GM18526 (cell line): Measurements from ENCODE around the gene ZNF423.

ENCODE experiments used
- POLR2A ChIP-seq: IDR thresholded peaks from 3 replicates; pipeline ENCODE4 v1.6.1; 2011; ENCODE audit not compliant: insufficient read length; ENCODE audit errors: extremely low read depth

ZNF423 gene

DNA sequence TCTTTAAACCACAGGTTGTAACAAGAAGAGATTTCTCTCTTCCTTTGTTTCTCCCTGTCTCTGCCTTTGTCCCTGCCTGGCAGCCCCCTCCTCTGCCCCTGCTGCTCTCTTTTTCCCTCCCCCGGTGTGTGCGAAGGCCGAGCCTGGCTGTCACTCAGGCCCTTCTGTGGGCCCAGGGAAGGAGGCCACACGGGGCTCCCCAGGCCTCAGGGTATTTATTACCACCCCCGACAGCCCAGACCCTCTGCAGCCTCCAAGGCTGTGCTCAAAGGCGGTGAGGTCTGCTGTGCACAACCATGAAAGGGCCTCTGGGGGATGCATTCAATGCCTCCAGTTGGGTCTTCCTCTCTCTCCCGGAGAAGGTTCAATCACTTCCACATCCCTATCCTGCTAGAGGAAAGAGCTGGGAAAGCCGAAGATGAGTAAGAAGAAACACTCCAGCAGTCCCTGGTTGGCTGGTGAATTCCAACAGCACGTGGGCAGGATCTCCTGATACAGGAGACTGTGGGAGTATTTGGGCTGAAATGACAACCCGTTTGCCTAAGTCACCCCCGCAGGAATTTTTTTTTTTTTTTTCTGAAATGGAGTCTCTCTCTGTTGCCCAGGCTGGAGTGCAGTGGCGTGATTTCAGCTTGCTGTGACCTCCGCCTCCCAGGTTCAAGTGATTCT is 34.2 kb downstream of the ZNF423 start:
- no peak for TF ChIP-seq POLR2A

DNA sequence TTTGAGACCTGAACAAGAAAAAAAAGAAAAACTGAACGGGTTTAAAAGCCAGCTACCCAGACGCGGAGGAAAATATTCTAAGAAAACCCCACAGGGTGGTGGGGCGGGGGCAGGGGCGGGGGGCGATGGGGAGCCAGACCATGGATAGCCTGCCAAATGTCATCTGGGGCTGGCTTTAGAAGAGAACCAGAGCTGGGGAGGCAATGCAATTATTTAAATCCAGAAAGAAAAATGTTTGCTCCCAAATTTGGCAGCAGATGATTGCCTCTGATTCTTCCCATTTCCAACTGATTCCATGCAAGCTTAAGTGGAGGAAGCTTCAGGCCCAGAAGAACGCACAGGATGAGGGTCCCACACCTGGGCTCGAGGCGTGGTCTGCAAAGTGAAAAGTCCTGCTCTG is 34.8 kb downstream of the ZNF423 start:
- no peak for TF ChIP-seq POLR2A

DNA sequence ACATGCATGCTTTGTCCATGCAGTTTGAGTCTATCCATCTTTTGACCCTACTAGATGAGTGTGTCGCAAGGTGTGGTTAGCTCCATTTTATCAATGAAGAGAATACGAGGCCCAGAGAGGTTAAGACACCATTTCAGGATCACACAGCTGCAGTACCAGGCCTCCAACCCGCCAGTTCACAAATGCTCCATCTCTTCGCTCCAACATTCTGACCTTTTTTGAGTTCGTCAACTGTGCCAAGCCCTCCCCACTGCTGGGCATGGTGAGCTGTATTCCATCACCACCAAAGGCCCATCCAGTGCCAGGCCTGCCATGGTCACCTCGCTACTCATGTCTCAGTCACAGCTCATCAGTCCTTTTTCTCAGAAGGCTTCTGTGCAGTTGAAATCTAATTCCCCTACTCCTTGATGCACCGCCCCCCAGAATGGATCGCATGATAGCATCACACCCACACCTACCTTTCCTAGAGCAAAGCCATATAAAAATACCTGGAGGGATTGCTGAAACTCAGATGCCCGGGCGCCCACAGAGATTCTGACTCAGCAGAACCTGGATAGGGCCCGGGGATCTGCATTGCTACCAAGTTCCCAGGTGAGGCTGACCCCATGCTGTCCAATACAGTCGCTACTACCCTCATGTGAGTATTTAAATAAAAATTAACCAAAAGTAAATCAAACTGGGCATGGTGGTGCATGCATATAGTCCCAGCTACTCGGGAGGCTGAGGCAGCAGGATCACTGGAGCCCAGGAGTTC is 38.0 kb downstream of the ZNF423 start:
- no peak for TF ChIP-seq POLR2A

DNA sequence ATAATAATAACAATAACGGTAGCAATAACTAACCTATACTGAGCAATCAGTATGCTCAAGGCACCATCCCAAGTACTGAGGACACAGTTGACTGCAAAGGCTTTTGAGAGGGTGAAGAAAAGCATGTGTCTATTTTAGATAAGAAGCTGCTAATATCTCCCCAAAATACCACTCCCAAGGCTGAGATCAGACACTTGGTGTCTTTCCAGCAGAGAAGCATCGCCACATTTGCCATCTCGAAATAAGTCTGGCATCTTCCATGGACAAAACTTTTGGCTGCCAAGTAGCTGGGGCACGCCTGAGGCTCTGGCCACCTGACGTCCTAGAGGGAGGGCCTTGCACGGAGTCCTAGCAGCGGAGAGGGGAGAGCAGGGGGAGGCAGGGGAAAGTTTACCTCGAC is 39.0 kb downstream of the ZNF423 start:
- TF ChIP-seq POLR2A, result no peak

DNA sequence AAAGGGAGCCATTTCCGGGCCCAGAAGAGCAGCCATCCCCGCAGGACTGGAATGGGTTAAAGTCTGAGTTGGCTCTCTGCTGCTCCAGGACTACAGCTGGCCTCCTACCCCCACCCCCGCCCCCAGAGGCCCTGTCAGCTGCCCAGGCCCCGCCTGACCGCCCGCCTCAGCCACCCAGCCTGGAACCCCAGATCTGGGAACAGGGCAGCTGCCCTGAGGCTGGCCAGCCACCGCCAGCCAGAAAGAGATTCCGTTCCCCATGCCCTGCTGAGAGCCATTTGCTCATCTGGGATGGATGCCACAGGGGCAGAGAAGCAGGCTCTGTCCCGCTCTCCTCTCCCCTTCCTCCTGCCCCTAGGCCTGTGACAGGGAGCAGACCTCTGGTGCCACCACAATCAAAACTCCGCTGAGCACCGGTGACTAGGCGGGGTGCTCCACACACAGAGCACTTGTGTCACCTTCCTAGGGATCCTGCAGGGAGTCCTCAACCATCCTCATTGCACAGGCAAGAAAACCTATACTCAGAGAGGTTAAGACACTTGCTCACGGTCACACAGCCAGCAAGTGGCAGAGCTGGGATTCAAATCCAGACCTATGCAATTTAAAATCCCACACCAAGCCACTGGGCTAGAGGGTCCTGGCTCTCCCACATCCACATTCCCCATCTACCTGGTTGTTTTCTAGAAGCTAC is 44.1 kb downstream of the ZNF423 start:
- no peak for TF ChIP-seq POLR2A

DNA sequence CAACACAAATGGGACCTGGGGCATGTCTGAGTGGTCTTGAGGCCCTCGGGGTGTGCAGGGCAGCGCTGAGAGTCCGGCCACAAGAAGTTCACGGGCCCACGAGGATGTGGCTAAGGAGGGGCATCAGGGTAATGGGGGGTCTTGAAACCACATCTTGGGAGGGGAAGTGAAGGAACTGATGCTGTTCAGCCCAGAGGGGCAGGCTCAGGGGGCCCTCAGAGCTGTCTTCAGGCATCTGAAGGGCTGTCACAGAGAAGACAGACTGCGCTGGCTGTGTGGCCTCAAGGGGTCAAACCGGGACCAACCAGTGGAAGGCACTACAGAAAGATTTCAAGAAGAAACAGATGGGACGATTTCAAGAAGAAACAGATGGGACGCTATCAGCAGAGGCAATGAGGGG is 45.1 kb downstream of the ZNF423 start:
- no peak for TF ChIP-seq POLR2A

DNA sequence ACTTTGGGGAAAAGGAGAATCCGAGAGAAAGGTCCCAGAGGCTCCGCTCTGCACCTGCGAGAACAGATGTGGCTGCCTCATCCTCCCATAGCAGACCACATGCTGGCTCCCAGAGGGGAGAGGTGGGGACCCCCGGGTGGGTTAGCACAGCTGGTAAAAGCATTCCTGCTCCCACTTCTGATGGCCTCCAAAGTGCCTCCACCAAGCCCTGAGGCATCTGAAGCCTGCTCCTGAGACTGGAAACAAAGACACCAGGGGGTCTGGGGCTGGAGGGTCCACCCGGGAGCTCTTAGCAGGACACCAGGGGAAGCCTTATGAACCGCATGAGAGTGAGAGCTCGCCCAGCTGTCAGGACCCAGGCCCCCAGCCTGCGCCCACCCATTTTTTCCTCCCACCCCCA is 46.4 kb downstream of the ZNF423 start:
- TF ChIP-seq POLR2A, result no peak

DNA sequence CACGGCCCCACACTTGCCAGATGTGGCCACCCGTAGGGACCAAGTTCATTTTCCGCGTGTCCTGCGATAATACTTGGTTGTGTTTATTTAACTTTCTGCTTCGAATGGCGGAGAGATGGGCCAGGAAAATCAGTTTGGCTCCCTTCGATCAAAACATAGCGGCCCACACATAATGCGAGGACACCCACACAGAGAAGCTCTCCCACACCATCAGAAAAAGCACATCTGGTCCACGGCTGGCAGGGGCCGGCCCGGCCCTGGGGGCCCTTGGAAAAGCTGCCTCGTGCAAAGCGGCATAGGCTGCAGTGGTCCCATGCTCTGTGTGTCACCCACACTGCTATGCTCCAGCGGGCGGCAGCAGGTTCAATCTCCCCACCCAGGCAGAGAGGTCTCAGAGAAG is 46.9 kb downstream of the ZNF423 start:
- no peak for TF ChIP-seq POLR2A

DNA sequence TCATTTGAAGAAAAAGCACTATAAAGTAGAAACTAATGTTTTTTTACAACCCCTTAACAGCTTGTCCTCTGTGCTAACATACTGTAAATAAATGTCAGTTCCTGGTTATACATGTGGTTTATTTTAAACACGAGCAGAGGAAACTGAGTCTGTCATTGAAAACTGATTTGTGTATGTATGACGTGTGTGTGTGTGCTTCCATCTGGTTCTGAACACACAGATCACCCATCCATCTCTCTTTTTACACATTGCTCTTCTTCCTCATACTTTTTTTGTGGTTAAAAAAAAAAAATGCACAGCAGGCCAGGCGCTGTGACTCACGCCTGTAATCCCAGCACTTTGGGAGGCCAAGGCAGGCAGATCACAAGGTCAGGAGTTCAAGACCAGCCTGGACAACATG is 49.5 kb downstream of the ZNF423 start:
- no peak for TF ChIP-seq POLR2A

DNA sequence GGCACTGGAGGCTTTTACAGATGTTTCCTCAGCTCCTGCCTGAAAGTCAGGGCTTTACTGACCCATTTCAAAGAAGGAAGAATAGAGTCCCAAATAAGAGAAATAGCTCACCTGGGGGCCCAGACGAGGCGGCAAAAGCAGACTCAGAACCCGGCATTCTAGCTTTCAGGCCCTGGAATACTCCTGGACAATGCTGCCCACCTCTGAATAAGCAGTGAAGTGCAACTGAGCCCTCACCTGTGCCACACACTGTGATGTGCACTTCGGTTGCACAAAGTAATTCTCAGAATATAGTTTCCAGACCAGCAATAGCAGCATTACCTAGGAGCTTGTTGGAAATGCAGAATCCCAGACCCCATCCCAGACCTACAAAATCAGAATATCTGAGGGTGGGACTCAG is 54.6 kb downstream of the ZNF423 start:
- TF ChIP-seq POLR2A, result no peak

DNA sequence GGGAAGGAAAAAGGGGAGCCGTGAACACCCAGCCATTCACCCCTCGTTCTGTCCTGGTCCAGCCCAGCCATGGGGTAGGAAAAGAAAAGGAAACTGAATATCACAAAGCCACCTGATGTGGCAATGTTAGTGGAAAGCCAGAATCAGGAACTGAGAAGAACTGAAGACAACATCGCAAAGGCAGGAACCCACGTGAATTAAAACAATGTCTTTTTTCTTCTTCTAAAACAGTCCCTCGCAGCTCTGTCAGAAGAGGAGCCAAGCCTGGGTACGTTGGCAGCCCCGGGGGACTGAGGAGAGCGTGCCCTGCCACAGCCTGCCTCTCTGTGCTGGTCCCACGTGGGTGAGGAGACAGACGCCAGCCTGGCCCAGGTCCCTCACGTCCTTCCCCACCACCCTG is 55.0 kb downstream of the ZNF423 start:
- no peak for TF ChIP-seq POLR2A

DNA sequence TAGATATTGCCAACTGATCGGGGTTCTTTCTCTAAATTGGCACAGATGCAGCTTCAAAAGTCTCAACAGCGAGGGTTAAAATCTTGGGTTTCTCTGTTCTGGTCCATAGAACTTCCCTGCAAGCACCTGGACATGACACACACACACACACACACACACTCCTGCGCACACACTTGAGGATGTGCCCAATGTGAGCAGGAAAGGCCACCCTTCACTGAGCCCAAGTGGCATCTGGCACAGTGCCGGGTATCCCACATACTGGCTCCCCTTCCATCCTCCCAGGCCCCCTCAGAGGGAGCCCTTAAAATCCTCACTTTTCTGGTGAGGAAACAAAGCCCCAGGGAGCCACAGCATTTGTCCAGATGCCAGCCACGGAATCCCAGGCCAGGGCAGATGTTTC is 55.5 kb downstream of the ZNF423 start:
- TF ChIP-seq POLR2A, result no peak

DNA sequence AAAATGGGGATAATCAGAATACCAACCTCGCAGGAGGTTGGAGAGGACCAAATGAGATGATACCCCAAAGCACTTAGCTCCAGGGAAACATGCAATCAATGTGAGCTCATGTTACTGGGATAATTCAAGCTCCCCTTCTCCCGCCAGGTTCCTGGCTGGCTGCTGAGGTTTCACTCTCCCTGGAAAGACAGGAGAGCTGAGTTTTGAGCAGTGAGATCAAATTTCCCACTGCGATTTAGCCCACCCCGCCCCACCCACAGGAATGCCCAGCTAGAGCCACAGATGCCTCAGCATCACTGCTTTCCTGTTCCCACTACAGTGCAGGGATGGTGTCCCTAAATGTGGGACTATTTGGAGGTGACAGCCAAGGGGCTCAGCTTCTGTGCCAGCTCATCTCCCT is 56.7 kb downstream of the ZNF423 start:
- no peak for TF ChIP-seq POLR2A

DNA sequence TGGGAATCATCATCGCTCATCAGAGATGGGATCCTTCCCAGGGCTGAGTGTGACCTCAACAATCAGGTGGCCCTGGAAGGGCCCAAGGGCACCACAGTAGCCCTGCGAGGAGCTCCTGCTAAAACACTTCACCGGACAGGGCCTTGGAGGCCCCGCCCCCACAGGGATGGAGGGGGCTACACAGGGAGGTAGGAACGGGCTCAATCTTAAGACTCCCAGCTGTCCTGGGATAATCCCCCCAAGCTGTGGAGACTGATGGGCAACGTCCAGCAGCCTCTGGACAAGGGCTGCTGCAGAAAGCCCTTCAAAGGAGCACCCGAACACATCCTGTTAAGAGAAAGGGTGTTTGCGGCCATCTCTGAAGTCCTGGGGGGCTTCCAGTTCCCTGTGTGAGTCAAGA is 60.4 kb downstream of the ZNF423 start:
- TF ChIP-seq POLR2A, result no peak

DNA sequence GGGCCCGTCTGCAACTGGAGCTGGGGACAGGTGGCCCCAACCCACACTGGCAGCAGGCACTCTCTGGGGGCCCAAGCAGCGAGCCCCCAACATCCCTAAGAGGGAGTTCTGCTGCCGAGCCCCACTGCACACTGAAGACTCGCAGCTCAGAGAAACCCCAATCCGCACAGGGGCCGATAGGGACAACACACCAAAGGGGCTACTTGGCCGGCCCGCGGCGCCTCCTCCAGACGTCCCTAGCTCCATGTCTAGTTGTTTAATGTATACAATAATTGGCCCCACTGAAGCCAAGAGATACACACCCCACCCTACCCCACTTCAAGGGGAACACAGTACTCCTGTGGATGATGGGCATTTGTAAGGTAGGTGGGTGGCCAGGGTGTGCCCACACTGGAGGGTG is 62.7 kb downstream of the ZNF423 start:
- TF ChIP-seq POLR2A, result no peak

DNA sequence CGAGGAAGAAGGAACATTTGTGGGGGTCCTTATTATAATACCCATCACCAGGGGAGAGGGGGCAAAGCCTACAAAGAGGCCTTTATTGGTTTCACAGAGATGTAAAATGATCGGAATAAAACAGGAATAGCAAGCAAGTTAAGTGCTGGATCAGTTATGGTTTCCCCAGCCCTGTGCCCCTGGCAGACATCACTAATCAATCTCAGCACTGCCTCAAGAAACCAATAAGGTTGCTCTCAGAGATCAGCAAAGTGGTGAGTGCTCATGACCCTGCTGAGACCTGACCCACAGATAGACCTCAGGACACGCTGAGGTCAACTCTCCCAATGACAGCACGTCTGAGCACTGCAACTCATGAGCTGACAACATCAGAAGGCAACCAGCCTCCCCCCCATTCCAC is 66.3 kb downstream of the ZNF423 start:
- no peak for TF ChIP-seq POLR2A

DNA sequence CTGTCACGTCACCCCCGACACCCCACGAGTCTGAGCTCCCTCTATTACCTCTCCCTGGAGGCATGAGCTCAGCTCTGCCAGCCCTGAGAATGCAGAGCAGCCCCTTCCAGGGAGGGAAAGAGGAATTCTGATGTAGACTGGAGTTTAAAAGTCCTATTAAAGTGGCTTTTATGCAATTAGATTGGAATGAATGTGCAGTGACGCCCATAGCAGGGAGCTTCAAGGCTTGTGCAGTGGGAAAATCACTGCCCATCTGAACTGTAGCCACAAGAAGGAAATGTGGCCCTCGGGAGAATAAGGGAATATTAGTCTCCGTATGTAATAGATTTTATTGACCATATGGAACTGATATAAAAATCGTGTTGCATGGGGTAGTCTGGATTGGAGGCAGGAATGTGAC is 66.9 kb downstream of the ZNF423 start:
- TF ChIP-seq POLR2A, result no peak

DNA sequence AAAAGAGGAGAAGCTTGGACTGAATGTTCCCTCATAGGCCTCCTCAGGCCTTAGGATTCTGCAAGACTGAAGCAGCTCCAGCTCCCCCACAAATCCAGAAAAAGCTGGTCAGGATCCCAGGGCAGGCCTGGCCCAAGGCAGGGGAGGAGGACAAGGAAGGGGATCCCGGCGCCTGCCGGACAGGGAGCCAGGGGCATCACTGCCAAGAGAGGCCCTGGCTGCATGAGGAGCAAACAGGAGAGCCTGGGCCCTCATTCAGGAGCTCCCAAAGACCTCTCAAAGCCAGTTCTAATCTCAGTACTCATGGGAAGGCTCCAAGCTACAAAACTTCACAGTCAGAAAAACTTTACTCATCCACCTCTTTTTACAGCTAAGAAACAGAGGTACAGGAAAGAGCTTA is 67.3 kb downstream of the ZNF423 start:
- no peak for TF ChIP-seq POLR2A
